Left hindlimb (tissue), 1 donor: ENCODE measurements around the gene OSBPL9.
"Not testable (repeated sequence)": the region's sequence is repeated elsewhere in the genome, so short reads cannot be mapped to it uniquely, and the experiment has no call there.

Experiments
- DNase-seq: peaks from one replicate; pipeline ENCODE4 v3.0.0-alpha.2; 2018

OSBPL9 gene

GRCh38 chr1:51639694-51640093 is 22.8 kb downstream of the OSBPL9 start:
- DNase-seq, result no peak

GRCh38 chr1:51641096-51641495 is 24.2 kb downstream of the OSBPL9 start:
- DNase-seq, result no peak

- DNase-seq, result no peak
Observed at GRCh38 chr1:51642739-51643142, 25.8 kb downstream of the OSBPL9 start.

GRCh38 chr1:51643362-51643761 is 26.5 kb downstream of the OSBPL9 start:
- DNase-seq, result no peak

GRCh38 chr1:51644020-51644419 is 27.1 kb downstream of the OSBPL9 start:
- DNase-seq, result no peak

- no peak for DNase-seq
Observed at GRCh38 chr1:51644533-51645197, 27.8 kb downstream of the OSBPL9 start.

- not testable (repeated sequence) for DNase-seq
Observed at GRCh38 chr1:51646592-51646991, 29.7 kb downstream of the OSBPL9 start.

- no peak for DNase-seq
Observed at GRCh38 chr1:51648180-51649109, 31.6 kb downstream of the OSBPL9 start.

GRCh38 chr1:51649593-51650091 is 32.8 kb downstream of the OSBPL9 start:
- DNase-seq, result no peak

GRCh38 chr1:51650198-51650597 is 33.3 kb downstream of the OSBPL9 start:
- DNase-seq, result no peak

GRCh38 chr1:51651552-51651942 is 34.7 kb downstream of the OSBPL9 start:
- no peak for DNase-seq

- no peak for DNase-seq
Observed at GRCh38 chr1:51652599-51652998, 35.7 kb downstream of the OSBPL9 start.

- no peak for DNase-seq
Observed at GRCh38 chr1:51653127-51653526, 36.2 kb downstream of the OSBPL9 start.

- DNase-seq, result no peak
Observed at GRCh38 chr1:51654000-51654399, 37.1 kb downstream of the OSBPL9 start.

- DNase-seq, result no peak
Observed at GRCh38 chr1:51656374-51656773, 39.5 kb downstream of the OSBPL9 start.

GRCh38 chr1:51660580-51660979 is 43.7 kb downstream of the OSBPL9 start:
- DNase-seq, result no peak

GRCh38 chr1:51661081-51661518 is 44.2 kb downstream of the OSBPL9 start:
- no peak for DNase-seq

- no peak for DNase-seq
Observed at GRCh38 chr1:51663105-51663504, 46.2 kb downstream of the OSBPL9 start.

- DNase-seq, result no peak
Observed at GRCh38 chr1:51663721-51664120, 46.8 kb downstream of the OSBPL9 start.

GRCh38 chr1:51664421-51665240 is 47.7 kb downstream of the OSBPL9 start:
- no peak for DNase-seq

- no peak for DNase-seq
Observed at GRCh38 chr1:51666478-51666877, 49.6 kb downstream of the OSBPL9 start.

- DNase-seq, result no peak
Observed at GRCh38 chr1:51667561-51667960, 50.7 kb downstream of the OSBPL9 start.

GRCh38 chr1:51669272-51669671 is 52.4 kb downstream of the OSBPL9 start:
- no peak for DNase-seq
